Loucy (cell line): ENCODE measurements around the gene FGGY.

Experiments
- CTCF ChIP-seq: fragments of 200-600 bp; sonication (generic); conservative IDR thresholded peaks from 2 replicates; pipeline ENCODE4 v1.5.1; 2014; ENCODE audit warnings: mild to moderate bottlenecking, antibody characterized with exemption, low read length
- EZH2phosphoT487 ChIP-seq: fragments of 200-600 bp; IDR thresholded peaks from 2 replicates; pipeline ENCODE4 v1.6.1; 2018; ENCODE audit warnings: antibody characterized with exemption, mild to moderate bottlenecking, moderate library complexity, borderline replicate concordance

GRCh38 chr1:59554011-59554663, 257.2 kb downstream of the FGGY start:
- TF ChIP-seq CTCF (no peak), EZH2phosphoT487 (no peak)
